Left cardiac atrium (tissue), 4 donors: Measurements from ENCODE around the gene LNP1. TPM values are rescaled to one million over a fixed set of nuclear protein-coding genes. Genes with fewer than 3 reads are reported as not detected.

Experiments used
- ATAC-seq, 2 donors: fragments of 200-7000 bp; cut with Tn5 transposase; one replicate each; pipeline ENCODE4 v1.9.1; 2020; ENCODE audit warnings: mild to moderate bottlenecking in 2 of 2, moderate library complexity in 2 of 2
- DNase-seq: peaks from one replicate; pipeline ENCODE4 v3.0.0-alpha.2; 2020
- intact Hi-C, 2 donors: fragments of 100-400 bp; cut with DNase I; formaldehyde crosslinking; loops; one replicate each; pipeline versions ENCODE4 v1.14.1 to v1.15.1; 2022 to 2023
- total RNA-seq, 2 donors: library from RNA; stranded (reverse); fragmentation: NEBNext Ultra II Directional; extraction: Animal tissue kit (Norgen Biotek cat#: 25700); gene quantifications; one replicate each; pipeline ENCODE4 v1.2.1, GENCODE V29; 2021
- donor health status: DM: no; HTN: yes; CAD: no.
- donor health status: DM: no; HTN: yes; CAD: no; lungs with severe emphysema.
- donor health status: DM: yes; HTN: yes; CAD: no.
- donor health status: Dilated cardiomyopathy.

Gene LNP1
- total RNA-seq, 2 donors from 2014 or later: 2.8 to 3.1 TPM

- no peak for DNase-seq
- ATAC-seq: no peak
- intact Hi-C loops: no loop called here
Measured at GRCh38 chr3:100395679-100396431, 5.5 kb upstream of the LNP1 start.

- intact Hi-C loops: no loop called here
- DNase-seq: no peak
- ATAC-seq: no peak
Measured at GRCh38 chr3:100396967-100397366, 4.4 kb upstream of the LNP1 start.

- intact Hi-C loops: loop anchor here in 1 of 2 donors (5.0 kb wide), 1 partner anchor 93 kb away; the partner anchor contains the start of gene TMEM45A
- DNase-seq (no peak), ATAC-seq (no peak)
Measured at GRCh38 chr3:100399341-100400071, 1.8 kb upstream of the LNP1 start.

DNA sequence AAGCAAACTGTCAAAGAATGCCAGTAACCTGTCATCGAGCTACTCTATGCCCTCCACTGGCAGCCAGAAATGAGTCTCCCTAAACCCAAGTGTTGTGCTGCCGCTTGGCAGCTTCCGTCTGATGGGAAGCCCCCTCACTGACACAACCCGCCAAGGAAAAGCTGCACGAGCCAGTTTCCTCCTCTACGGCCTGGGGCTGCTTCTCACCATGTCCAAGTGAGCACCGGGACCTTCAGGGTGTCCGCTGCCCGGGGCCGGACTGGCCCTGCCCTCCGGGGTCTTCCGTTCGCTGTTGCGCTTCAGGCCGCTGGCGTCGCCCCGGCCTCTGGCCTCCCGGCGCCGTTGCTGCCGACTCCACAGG, 940 bp upstream of the LNP1 start:
- peak; percentile 8 to 11 for ATAC-seq
- intact Hi-C loops: loop anchor here in 1 of 2 donors (5.0 kb wide), 1 partner anchor 92 kb away; the partner anchor contains the start of gene TMEM45A
- DNase-seq: peak; percentile 39

DNA sequence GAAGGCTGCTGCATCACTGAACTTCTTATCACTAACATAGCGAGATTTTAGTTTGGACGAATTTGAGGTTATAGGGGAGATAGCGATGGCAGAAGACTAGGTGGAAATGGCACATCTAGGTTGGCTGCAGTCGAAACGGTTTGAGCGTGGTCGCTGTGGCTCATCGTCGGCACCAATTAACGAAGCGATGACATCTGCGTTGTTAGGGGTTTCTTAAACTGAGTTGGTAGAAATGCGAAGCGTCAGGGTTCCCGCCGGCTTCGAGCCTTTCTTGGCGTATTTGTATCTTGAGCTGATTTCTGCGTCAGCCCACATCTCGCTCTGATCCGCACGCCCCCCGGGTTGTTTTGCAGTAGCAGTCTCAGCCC, 319 bp downstream of the LNP1 start:
- intact Hi-C loops: loop anchor here in 1 of 2 donors (5.0 kb wide), 1 partner anchor 91 kb away; the partner anchor contains the start of gene TMEM45A
- DNase-seq (peak; percentile 50), ATAC-seq (peak; percentile 7 to 31)

DNA sequence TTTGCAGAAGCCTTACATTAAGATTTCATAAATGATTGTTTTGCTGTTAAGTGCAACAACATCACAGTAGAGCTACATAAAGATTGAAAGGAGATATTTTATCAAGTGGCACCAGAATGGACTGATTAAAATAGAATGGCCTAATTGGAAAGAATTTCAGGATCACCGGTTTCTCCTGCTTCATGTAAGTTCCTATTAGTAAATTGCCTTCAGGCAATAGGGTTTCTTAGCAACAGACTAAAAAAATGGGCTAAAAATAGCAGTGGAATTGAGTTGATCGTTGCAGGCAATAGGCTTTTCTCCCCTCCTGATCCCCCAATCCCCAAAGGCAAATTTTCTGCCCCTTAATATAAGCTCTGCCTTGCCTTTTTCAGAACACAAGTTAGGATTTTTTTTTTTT, 917 bp downstream of the LNP1 start:
- ATAC-seq (no peak), DNase-seq (no peak)
- intact Hi-C loops: loop anchor here in 1 of 2 donors (5.0 kb wide), 1 partner anchor 90 kb away; the partner anchor contains the start of gene TMEM45A

DNA sequence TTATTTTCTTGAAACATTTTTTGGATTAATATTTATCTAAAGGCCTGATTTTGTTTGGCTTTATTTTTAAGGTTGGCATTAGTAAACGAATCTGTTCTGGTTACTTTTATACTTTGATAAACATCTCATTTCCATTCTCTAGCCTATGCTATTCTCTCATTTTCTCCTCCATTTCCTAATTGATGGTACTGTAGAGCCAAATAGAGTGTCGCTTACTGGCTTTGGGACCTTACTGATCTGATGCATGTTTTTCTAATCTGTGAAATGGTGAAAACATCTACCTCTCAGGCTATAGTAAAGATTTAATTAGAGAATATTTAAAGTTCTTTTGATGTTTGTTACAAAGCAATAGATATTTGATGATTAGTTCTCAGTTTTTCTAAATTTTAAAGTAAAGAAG, 1.6 kb downstream of the LNP1 start:
- ATAC-seq (no peak), DNase-seq (no peak)
- intact Hi-C loops: loop anchor here in 1 of 2 donors (5.0 kb wide), 1 partner anchor 89 kb away; the partner anchor contains the start of gene TMEM45A

DNA sequence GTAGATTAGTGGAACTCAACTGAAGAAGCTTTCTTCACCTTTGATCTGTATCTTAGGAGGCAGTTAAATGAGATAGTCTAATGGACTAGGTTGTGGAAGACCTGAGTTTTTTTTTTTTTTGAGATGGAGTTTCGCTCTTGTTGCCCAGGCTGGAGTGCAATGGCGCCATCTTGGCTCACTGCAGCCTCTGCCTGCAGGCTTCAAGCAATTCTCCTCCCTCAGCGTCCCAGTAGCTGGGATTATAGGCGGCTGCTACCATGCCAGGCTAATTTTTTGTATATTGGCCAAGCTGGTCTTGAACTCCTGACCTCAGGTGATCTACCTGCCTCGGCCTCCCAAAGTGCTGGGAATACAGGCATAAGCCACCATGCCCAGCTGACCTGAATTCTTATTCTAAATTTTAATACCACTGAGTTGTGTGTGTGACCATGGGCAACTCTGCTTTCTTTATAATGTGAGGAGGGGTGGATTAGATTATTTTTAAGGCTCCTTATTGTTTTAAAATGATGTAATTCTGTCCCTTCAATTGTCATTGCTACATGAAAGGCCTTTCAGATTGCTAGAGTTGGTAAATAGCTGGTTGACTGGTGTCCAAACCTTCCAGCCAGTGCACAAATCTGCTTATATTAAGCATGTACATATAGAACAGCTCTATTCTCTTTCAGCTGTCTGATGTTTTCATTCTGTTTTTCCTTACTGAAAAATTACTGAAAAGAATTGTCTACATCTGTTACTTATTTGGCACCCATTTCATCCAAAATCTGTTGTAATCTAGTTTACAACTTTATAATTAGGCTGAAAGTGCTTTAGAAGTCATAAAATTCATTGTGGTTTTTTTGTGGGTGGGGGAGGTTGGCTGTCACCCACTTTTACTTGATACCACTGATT, 2.3 kb downstream of the LNP1 start:
- DNase-seq (no peak), ATAC-seq (no peak)
- intact Hi-C loops: loop anchor here in 1 of 2 donors (5.0 kb wide), 1 partner anchor 89 kb away; the partner anchor contains the start of gene TMEM45A

DNA sequence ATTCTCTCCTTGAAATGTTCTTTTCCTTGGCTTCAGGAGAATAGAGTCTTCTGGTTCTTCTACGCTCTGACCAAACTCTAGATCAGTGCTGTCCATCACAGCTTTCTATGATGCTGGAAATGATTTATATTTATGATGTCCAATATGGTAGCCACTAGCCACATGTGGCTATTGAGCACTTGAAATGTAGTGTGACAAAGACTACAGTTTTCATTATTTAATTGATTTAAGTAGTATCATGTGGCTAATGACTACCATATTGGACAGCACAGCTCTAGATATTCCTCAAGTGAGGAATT, 2.9 kb downstream of the LNP1 start:
- intact Hi-C loops: loop anchor here in 1 of 2 donors (5.0 kb wide), 1 partner anchor 88 kb away; the partner anchor contains the start of gene TMEM45A
- ATAC-seq: no peak
- no peak for DNase-seq

DNA sequence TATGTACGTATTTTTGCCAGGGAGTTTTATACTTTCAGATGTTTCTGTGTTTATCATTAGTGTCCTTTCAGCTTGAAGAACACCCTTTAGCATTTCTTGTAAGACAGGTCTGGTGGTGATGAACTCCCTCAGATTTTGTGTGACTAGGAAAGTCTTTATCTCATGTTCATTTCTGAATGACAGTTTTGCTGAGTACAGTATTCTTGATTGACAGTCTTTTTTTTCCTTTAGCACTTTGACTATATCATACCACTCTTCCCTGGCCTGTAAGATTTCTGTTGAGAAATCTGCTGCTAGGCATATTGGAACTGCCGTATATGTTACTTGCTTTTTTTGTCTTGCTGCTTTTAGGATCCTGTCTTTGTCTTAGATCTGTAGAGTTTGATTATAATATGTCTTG, 5.8 kb downstream of the LNP1 start:
- no peak for ATAC-seq

GRCh38 chr3:100407977-100408532, 6.7 kb downstream of the LNP1 start:
- DNase-seq (no peak), ATAC-seq (no peak)
- intact Hi-C loops: no loop called here

More for the DNA sequence above, 5.8 kb downstream of the LNP1 start:
- DNase-seq: no peak
- intact Hi-C loops: no loop called here

DNA sequence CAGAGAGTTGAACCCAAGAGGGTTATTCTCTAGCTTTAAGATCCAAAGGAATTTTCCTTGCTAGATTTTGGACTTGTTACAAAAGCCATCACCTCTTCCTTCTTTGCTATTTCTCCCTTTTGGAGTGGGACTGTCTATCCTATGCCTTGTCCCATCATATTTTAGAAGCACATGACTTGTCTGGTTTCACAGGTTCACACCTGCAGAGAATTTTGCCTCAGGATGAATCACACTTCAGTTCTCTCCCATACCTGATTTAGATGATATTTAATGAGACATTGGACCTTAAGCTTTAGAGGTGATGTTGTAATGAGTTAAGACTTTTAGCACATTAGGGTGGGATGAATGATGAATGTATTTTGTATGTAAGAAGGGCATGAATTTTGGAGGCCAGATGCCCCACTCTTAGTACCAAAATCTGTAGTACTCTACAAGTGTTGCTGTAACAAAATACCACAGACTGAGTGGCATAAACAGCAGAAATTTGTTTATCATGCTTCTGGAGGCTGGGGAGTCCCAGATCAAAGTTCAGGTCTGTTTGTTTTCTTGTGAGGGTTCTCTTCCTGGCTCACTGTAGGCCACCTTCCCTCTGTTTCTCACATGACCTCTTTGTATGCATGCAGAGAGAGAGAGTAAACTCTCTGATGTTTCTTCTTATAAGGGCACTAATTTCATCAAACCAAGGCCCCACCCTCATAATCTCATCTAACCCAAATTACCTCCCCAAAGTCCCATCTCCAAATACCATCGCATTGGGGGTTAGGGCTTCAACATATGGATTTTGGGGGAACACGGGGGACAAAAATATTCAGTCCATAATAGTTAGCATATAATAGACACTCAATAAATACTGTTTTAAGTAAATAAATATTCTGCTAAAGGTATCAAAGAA, 10.0 kb downstream of the LNP1 start:
- intact Hi-C loops: no loop called here
- no peak for DNase-seq
- no peak for ATAC-seq

DNA sequence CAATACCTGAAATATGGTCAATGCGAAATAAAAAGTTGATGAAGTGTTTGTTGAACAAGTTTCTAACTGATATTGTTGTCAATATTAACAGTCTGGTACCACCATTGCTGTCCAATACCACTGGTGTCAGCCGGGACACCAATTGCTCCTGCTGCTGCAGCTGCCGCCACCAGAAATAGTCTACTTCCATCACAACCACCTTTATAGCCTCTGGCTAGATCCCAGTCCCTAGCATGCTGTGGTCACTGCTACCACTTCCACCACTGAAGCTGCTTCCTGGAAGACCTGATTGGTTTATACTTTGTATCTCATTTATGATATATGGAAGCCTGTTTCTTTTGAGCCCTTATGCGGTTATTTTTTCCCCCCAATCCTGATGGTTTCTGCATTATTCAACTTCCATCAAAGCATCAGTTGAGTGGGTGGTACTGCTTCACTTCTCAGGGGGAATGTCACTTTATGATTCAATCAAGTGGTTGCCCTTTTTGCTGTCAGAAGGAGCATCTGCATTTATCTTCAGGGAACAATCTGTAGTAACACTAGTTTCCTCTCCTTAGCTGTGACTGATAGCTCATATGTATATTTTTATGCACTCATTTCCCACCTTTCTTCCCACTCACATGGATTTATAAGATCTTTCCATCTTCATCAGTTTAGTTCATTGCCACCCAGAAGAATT, 11.7 kb downstream of the LNP1 start:
- intact Hi-C loops: no loop called here

GRCh38 chr3:100413613-100414012, 12.3 kb downstream of the LNP1 start:
- intact Hi-C loops: no loop called here
- DNase-seq (no peak), ATAC-seq (no peak)

More for the DNA sequence above, 11.7 kb downstream of the LNP1 start:
- no peak for DNase-seq
- ATAC-seq: no peak

DNA sequence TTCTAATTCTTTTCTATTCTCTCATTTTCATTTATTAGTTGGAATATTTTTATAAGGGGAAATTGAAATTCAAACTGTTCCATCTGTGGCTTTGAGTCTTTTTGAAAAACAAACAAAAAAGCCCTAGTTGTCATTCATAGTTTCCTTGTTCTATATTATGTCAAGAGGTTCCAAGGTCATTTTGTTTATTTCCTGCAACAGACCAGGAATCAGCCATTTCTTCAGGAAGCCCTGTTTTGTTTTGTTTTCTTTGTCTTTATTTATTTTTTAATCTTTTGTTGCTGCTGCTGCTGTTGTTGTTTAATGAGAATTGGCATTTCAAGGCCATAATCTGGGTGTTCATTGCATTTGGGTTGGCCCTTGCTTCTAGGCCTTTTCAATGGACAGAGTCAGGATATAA, 14.8 kb downstream of the LNP1 start:
- ATAC-seq: no peak
- intact Hi-C loops: no loop called here

GRCh38 chr3:100416863-100417262, 15.5 kb downstream of the LNP1 start:
- no peak for ATAC-seq
- intact Hi-C loops: no loop called here

More for the DNA sequence above, 14.8 kb downstream of the LNP1 start:
- DNase-seq: no peak

DNA sequence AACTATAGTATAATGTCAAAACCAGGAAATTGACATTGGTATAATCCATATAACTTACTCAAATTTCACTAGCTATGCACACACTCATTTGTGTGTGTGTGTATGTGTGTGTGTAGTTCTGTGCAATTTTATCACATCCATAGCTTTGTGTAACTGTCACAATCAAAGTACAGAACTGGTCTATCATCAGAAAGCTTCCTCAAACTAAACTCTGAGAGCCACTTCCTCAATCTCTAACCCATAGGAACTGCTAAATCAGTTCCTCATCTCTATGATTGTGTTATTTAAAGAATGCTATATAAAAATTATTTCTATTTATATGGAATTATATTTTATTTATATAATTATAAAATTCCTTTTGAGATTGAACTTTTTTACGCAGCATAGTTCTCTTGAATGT, 18.1 kb downstream of the LNP1 start:
- ATAC-seq (no peak), DNase-seq (no peak)
- intact Hi-C loops: no loop called here

More at GRCh38 chr3:100416863-100417262, 15.5 kb downstream of the LNP1 start:
- no peak for DNase-seq

DNA sequence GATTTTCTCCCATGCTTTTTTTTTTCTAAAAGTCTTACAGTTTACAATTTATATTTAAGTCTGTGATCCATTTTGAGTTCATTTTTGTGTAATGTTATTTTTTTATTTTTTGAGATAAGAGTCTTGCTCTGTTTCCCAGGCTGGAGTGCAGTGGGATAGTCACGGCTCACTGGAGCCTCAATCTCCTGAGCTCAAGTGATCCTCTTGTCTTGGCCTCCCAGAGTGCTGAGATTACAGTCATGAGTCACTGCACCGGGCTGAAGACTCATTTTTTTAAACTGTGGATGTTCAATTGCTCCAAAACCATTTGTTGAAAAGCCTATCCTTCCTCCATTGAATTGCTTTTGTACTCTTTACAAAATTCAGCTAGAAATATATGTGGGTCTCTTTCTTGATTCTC, 19.5 kb downstream of the LNP1 start:
- intact Hi-C loops: no loop called here
- DNase-seq (no peak), ATAC-seq (no peak)
